NCI-H2227 (cell line): Measurements from ENCODE around the gene RAB35.

ENCODE experiments used
- DNase-seq: peaks from one replicate; lab custom pipeline; 2025; ENCODE audit not compliant: unreplicated experiment; lab: John Stamatoyannopoulos, UW

The RAB35 gene

GRCh38 chr12:120109570-120110267 is 6.8 kb downstream of the RAB35 start:
- no peak for DNase-seq

GRCh38 chr12:120106151-120106550 is 10.4 kb downstream of the RAB35 start:
- no peak for DNase-seq

GRCh38 chr12:120103371-120103770 is 13.2 kb downstream of the RAB35 start:
- DNase-seq, result no peak

GRCh38 chr12:120103044-120103338 is 13.6 kb downstream of the RAB35 start:
- DNase-seq, result no peak

GRCh38 chr12:120102189-120103043 is 14.1 kb downstream of the RAB35 start:
- no peak for DNase-seq

- no peak for DNase-seq
Measured at GRCh38 chr12:120101617-120102016, 14.9 kb downstream of the RAB35 start.

GRCh38 chr12:120101182-120101581 is 15.4 kb downstream of the RAB35 start:
- no peak for DNase-seq

GRCh38 chr12:120100630-120101029 is 15.9 kb downstream of the RAB35 start:
- peak; percentile 34 for DNase-seq

- DNase-seq, result no peak
Measured at GRCh38 chr12:120099738-120100137, 16.8 kb downstream of the RAB35 start.

- DNase-seq, result no peak
Measured at GRCh38 chr12:120098756-120099470, 17.6 kb downstream of the RAB35 start.

- no peak for DNase-seq
Measured at GRCh38 chr12:120096671-120097202, 19.8 kb downstream of the RAB35 start.

GRCh38 chr12:120095736-120096135 is 20.8 kb downstream of the RAB35 start:
- no peak for DNase-seq

- no peak for DNase-seq
Measured at GRCh38 chr12:120095331-120095730, 21.2 kb downstream of the RAB35 start.

GRCh38 chr12:120094485-120094884 is 22.1 kb downstream of the RAB35 start:
- no peak for DNase-seq

- peak; percentile 84 for DNase-seq
Measured at GRCh38 chr12:120093592-120094355, 22.8 kb downstream of the RAB35 start.

GRCh38 chr12:120093336-120093591 is 23.3 kb downstream of the RAB35 start:
- DNase-seq, result no peak

- DNase-seq, result peak; percentile 33
Measured at GRCh38 chr12:120092551-120093335, 23.8 kb downstream of the RAB35 start.

- peak; percentile 36 for DNase-seq
Measured at GRCh38 chr12:120091371-120092090, 25.0 kb downstream of the RAB35 start.

GRCh38 chr12:120090626-120091295 is 25.8 kb downstream of the RAB35 start:
- DNase-seq, result no peak
